GM12865 (cell line): Measurements from ENCODE around the gene HGFAC.

ENCODE experiments used
- DNase-seq: peaks from one replicate; pipeline ENCODE4 v3.0.0; 2010; ENCODE audit warnings: low read depth
- H3K4me3 ChIP-seq: 2 replicates; pipeline ENCODE4 v1.5.1; 2011; ENCODE audit warnings: mild to moderate bottlenecking, low read depth, low read length, control low read depth
- CTCF ChIP-seq: IDR thresholded peaks from 2 replicates; pipeline ENCODE4 v1.5.1; 2011; ENCODE audit warnings: low read length, control low read depth, low read depth, inconsistent platforms; ENCODE audit not compliant: insufficient read depth; ENCODE audit errors: missing control alignments

HGFAC gene

GRCh38 chr4:3485886-3486540 lies 44.2 kb downstream of the HGFAC start:
- no peak overlapping the region for H3K4me3 ChIP-seq
- DNase-seq = no peak
- TF ChIP-seq CTCF = no peak

GRCh38 chr4:3486541-3487540 lies 45.1 kb downstream of the HGFAC start:
- H3K4me3 ChIP-seq = no peak overlapping the region

GRCh38 chr4:3487861-3488260 lies 46.1 kb downstream of the HGFAC start:
- no peak for TF ChIP-seq CTCF
- no peak overlapping the region for H3K4me3 ChIP-seq
- DNase-seq = no peak

More at GRCh38 chr4:3486541-3487540, 45.1 kb downstream of the HGFAC start:
- no peak for TF ChIP-seq CTCF
- DNase-seq = no peak

GRCh38 chr4:3488820-3489219 lies 47.1 kb downstream of the HGFAC start:
- H3K4me3 ChIP-seq = no peak overlapping the region

GRCh38 chr4:3489451-3489962 lies 47.7 kb downstream of the HGFAC start:
- peak; percentile 30 for DNase-seq
- TF ChIP-seq CTCF = no peak
- H3K4me3 ChIP-seq = no peak overlapping the region

More at GRCh38 chr4:3488820-3489219, 47.1 kb downstream of the HGFAC start:
- DNase-seq = no peak
- TF ChIP-seq CTCF = no peak

GRCh38 chr4:3491681-3492405 lies 50.1 kb downstream of the HGFAC start:
- TF ChIP-seq CTCF = no peak
- DNase-seq = no peak
- H3K4me3 ChIP-seq = no peak overlapping the region
